Measurements from ENCODE around the gene GLI1. TPM values are rescaled to one million over a fixed set of nuclear protein-coding genes. Genes with fewer than 3 reads are reported as not detected.
"Not testable (repeated sequence)": the region's sequence is repeated elsewhere in the genome, so short reads cannot be mapped to it uniquely, and the experiment has no call there.

Gene GLI1
- total RNA-seq, 4 donors from 2014 or later = 0.17 to 0.98 (median 0.84) TPM; not detected in 1

- no peak for TF ChIP-seq CTCF (IDR thresholded peaks at IDR 0.05)
- no peak for TF ChIP-seq POLR2AphosphoS5 (IDR thresholded peaks at IDR 0.05)
- TF ChIP-seq EP300 (IDR thresholded peaks at IDR 0.05) = no peak
- no peak for TF ChIP-seq POLR2A (IDR thresholded peaks at IDR 0.05; ENCODE audit: low read depth)
- 87% methylated on average over 12 of the region's 12 CpGs for WGBS
- no peak overlapping the region for H3K4me3 ChIP-seq
- H3K9me3 ChIP-seq = no peaks in the 10 kb centered on the region
- H3K4me1 ChIP-seq = no peaks in the 10 kb centered on the region
- no peak for DNase-seq (ENCODE audit: extremely low spot score)
- H3K36me3 ChIP-seq = peaks cover 44 to 87% (median 75%) of the 10 kb centered on the region in 4 donors
- no peak overlapping the region for H3K27ac ChIP-seq (replicated peaks in 1 of 4)
- H3K27me3 ChIP-seq = no peaks in the 10 kb centered on the region
- intact Hi-C loops (cut with DNase I) = no loop called here
These were observed 37.9 kb downstream of the GLI1 start for GRCh38 chr12:57497223-57498131.

- TF ChIP-seq POLR2A (IDR thresholded peaks at IDR 0.05; ENCODE audit: low read depth) (no peak), POLR2AphosphoS5 (IDR thresholded peaks at IDR 0.05) (no peak), EP300 (IDR thresholded peaks at IDR 0.05) (no peak), CTCF (IDR thresholded peaks at IDR 0.05) (no peak)
- intact Hi-C loops (cut with DNase I) = no loop called here
- peaks cover 40 to 88% (median 75%) of the 10 kb centered on the region in 4 donors for H3K36me3 ChIP-seq
- H3K4me3 ChIP-seq = no peak overlapping the region
- no peak overlapping the region for H3K27ac ChIP-seq (replicated peaks in 1 of 4)
- 75% methylated on average over 7 of the region's 9 CpGs for WGBS
- no peaks in the 10 kb centered on the region for H3K4me1 ChIP-seq
- H3K9me3 ChIP-seq = no peaks in the 10 kb centered on the region
- H3K27me3 ChIP-seq = no peaks in the 10 kb centered on the region
- DNase-seq (ENCODE audit: extremely low spot score) = no peak
These were observed 38.5 kb downstream of the GLI1 start for GRCh38 chr12:57498132-57498502.

GRCh38 chr12:57498571-57498970 is 39.0 kb downstream of the GLI1 start:
- intact Hi-C loops (cut with DNase I) = no loop called here
- no peaks in the 10 kb centered on the region for H3K27me3 ChIP-seq
- no peak overlapping the region for H3K27ac ChIP-seq (replicated peaks in 1 of 4)
- H3K4me3 ChIP-seq = no peak overlapping the region
- TF ChIP-seq EP300 (IDR thresholded peaks at IDR 0.05) (no peak), POLR2A (IDR thresholded peaks at IDR 0.05; ENCODE audit: low read depth) (no peak), CTCF (IDR thresholded peaks at IDR 0.05) (no peak), POLR2AphosphoS5 (IDR thresholded peaks at IDR 0.05) (no peak)
- DNase-seq (ENCODE audit: extremely low spot score) = no peak
- H3K36me3 ChIP-seq = peaks cover 45 to 92% (median 80%) of the 10 kb centered on the region in 4 donors
- 95% methylated on average over 4 of the region's 4 CpGs for WGBS
- H3K4me1 ChIP-seq = no peaks in the 10 kb centered on the region
- no peaks in the 10 kb centered on the region for H3K9me3 ChIP-seq

- H3K36me3 ChIP-seq = peaks cover 56 to 100% (median 91%) of the 10 kb centered on the region in 4 donors
- H3K27me3 ChIP-seq = no peaks in the 10 kb centered on the region
- no peak for DNase-seq (ENCODE audit: extremely low spot score)
- no peaks in the 10 kb centered on the region for H3K9me3 ChIP-seq
- intact Hi-C loops (cut with DNase I) = no loop called here
- no peak overlapping the region for H3K4me3 ChIP-seq
- WGBS = 88% methylated on average over 11 of the region's 11 CpGs
- no peaks in the 10 kb centered on the region for H3K4me1 ChIP-seq
- H3K27ac ChIP-seq (replicated peaks in 1 of 4) = no peak overlapping the region
- TF ChIP-seq POLR2AphosphoS5 (IDR thresholded peaks at IDR 0.05) (no peak), CTCF (IDR thresholded peaks at IDR 0.05) (no peak), POLR2A (IDR thresholded peaks at IDR 0.05; ENCODE audit: low read depth) (no peak)
These were observed 40.6 kb downstream of the GLI1 start for GRCh38 chr12:57500213-57500612.

GRCh38 chr12:57502311-57502969 is 42.9 kb downstream of the GLI1 start:
- H3K4me3 ChIP-seq; H3K27me3 ChIP-seq; H3K9me3 ChIP-seq; intact Hi-C loops (cut with DNase I); DNase-seq (ENCODE audit: extremely low spot score); H3K27ac ChIP-seq (replicated peaks in 1 of 4); H3K4me1 ChIP-seq: not testable (repeated sequence)
- 85% methylated on average over 22 of the region's 22 CpGs for WGBS
- peaks cover 69 to 95% (median 87%) of the 10 kb centered on the region in 4 donors for H3K36me3 ChIP-seq

- DNase-seq (ENCODE audit: extremely low spot score); H3K27me3 ChIP-seq; H3K4me3 ChIP-seq; H3K9me3 ChIP-seq; H3K27ac ChIP-seq (replicated peaks in 1 of 4); intact Hi-C loops (cut with DNase I); H3K4me1 ChIP-seq: not testable (repeated sequence)
- 77% methylated on average over 4 of the region's 4 CpGs for WGBS
- H3K36me3 ChIP-seq = peaks cover 49 to 94% (median 82%) of the 10 kb centered on the region in 4 donors
These were observed 47.0 kb downstream of the GLI1 start for GRCh38 chr12:57506541-57506940.

- DNase-seq (ENCODE audit: extremely low spot score); intact Hi-C loops (cut with DNase I); H3K27ac ChIP-seq (replicated peaks in 1 of 4); H3K27me3 ChIP-seq; H3K9me3 ChIP-seq; H3K4me1 ChIP-seq; H3K4me3 ChIP-seq: not testable (repeated sequence)
- WGBS = no CpG with 5 or more reads among the region's 28 CpGs
- peaks cover 55 to 94% (median 84%) of the 10 kb centered on the region in 4 donors for H3K36me3 ChIP-seq
These were observed 48.2 kb downstream of the GLI1 start for GRCh38 chr12:57507796-57508195.

Data from esophagus muscularis mucosa (tissue), 4 donors.